Measurements from ENCODE around the gene SNRK. TPM values are rescaled to one million over a fixed set of nuclear protein-coding genes. Genes with fewer than 3 reads are reported as not detected.

Gene SNRK
- total RNA-seq, 1 experiment from 2014 or later = 12.0 TPM

GRCh38 chr3:43279532-43279931 is 6.8 kb upstream of the SNRK start:
- Histone ChIP-seq H3K79me1 (ENCODE audit: insufficient read depth, low read depth, low read length, poor library complexity, severe bottlenecking) (no peaks in the 10 kb centered on the region), H3K18ac (ENCODE audit: insufficient read length, low read depth, low read length) (no peak overlapping the region), H2BK5ac (ENCODE audit: insufficient read length, low read length) (no peak overlapping the region), H3K14ac (ENCODE audit: insufficient read depth, low read length) (no peak overlapping the region), H4K91ac (ENCODE audit: insufficient read length, low read depth, low read length) (no peak overlapping the region), H3K4me2 (ENCODE audit: insufficient read depth, insufficient read length, low read length) (no peak overlapping the region), H2AK5ac (ENCODE audit: insufficient read length, low read length) (no peak overlapping the region), H3K4ac (ENCODE audit: low read depth, low read length) (no peak overlapping the region), H2BK20ac (ENCODE audit: low read depth, low read length, poor library complexity, severe bottlenecking) (no peak overlapping the region), H3K9ac (ENCODE audit: extremely low read depth, insufficient read length, low read length) (no peak overlapping the region), H3K9me3 (ENCODE audit: control insufficient read depth, low read depth, low read length) (no peaks in the 10 kb centered on the region), H2BK12ac (ENCODE audit: insufficient read length, low read depth, low read length) (no peak overlapping the region), H3K23me2 (ENCODE audit: insufficient read length, low read depth, low read length, poor library complexity, severe bottlenecking) (no peaks in the 10 kb centered on the region), H3K27me3 (ENCODE audit: insufficient read depth, low read length) (no peaks in the 10 kb centered on the region), H3T11ph (ENCODE audit: low read length) (no peak overlapping the region), H2BK15ac (ENCODE audit: low read depth, low read length) (no peak overlapping the region), H4K5ac (ENCODE audit: insufficient read length, low read depth, low read length) (no peak overlapping the region), H3K4me1 (ENCODE audit: insufficient read depth, low read length) (no peaks in the 10 kb centered on the region), H2BK120ac (ENCODE audit: low read depth, low read length, poor library complexity, severe bottlenecking) (no peak overlapping the region), H2AFZ (ENCODE audit: low read length) (no peak overlapping the region), H3K23ac (ENCODE audit: insufficient read length, low read depth, low read length) (no peak overlapping the region), H3K27ac (ENCODE audit: insufficient read length, low read depth, low read length) (no peak overlapping the region), H3K56ac (ENCODE audit: insufficient read length, low read depth, low read length) (no peak overlapping the region), H4K20me1 (ENCODE audit: control insufficient read depth, insufficient read depth, insufficient read length) (no peaks in the 10 kb centered on the region), H3K79me2 (ENCODE audit: insufficient read depth, low read length) (no peaks in the 10 kb centered on the region), H4K8ac (replicated peaks; ENCODE audit: insufficient read length, low read depth, low read length) (no peak overlapping the region)
- DNase-seq = no peak
- H3K9me3 Mint-ChIP-seq = no peaks in the 10 kb centered on the region
- no peak overlapping the region for H3K27ac Mint-ChIP-seq
- peaks cover 4% of the 10 kb centered on the region in 2 experiments; a peak in 2 of 4 replicates for H3K4me1 Mint-ChIP-seq
- no peak for TF ChIP-seq CTCF (conservative IDR thresholded peaks at IDR 0.05)
- peaks cover 15% of the 10 kb centered on the region for H3K27me3 Mint-ChIP-seq (ENCODE audit: low read depth)
- no peak overlapping the region for H3K4me3 Mint-ChIP-seq
- no peaks in the 10 kb centered on the region for H3K36me3 Mint-ChIP-seq (ENCODE audit: insufficient read depth in 1 of 3, low read depth in 3 of 3)
- no CpG with 5 or more reads among the region's 5 CpGs for WGBS (ENCODE audit: extremely low coverage, insufficient read length, low lambda C conversion rate)
